HepG2 (cell line): ENCODE measurements around the gene TXNDC9.

Experiments
- MAZ ChIP-seq, 2 experiments: sonication (generic) in 1 of 2; formaldehyde crosslinking in 1 of 2; IDR thresholded peaks; 2 replicates each; pipeline versions ENCODE4 v1.5.0 to v1.6.1; 2012 to 2020; ENCODE audit warnings: low read depth in 2 of 2, mild to moderate bottlenecking in 2 of 2, borderline replicate concordance in 1 of 2, improper control_type of control experiment in 1 of 2, low read length in 1 of 2, missing genetic modification reagents in 1 of 2, moderate library complexity in 1 of 2
- MYNN ChIP-seq: sonication (generic); formaldehyde crosslinking; IDR thresholded peaks from 2 replicates; pipeline ENCODE4 v1.4.0; 2020; ENCODE audit warnings: mild to moderate bottlenecking, low read depth, missing genetic modification reagents
- NR1H2 ChIP-seq: sonication (generic); formaldehyde crosslinking; IDR thresholded peaks from 2 replicates; pipeline ENCODE4 v1.8.1; 2022; ENCODE audit warnings: low read depth, missing genetic modification reagents, borderline replicate concordance
- SUZ12 ChIP-seq: fragments of 150-350 bp; IDR thresholded peaks from 2 replicates; pipeline ENCODE4 v1.6.1; 2014; ENCODE audit warnings: low read depth, low read length
- YY1 ChIP-seq: IDR thresholded peaks from 2 replicates; pipeline ENCODE4 v1.6.1; 2011; ENCODE audit warnings: low read length, low read depth, moderate library complexity, mild to moderate bottlenecking; ENCODE audit not compliant: insufficient read depth, insufficient replicate concordance
- ZNF30 ChIP-seq: sonication (generic); formaldehyde crosslinking; IDR thresholded peaks from 2 replicates; pipeline ENCODE4 v1.5.0; 2020; ENCODE audit warnings: mild to moderate bottlenecking, missing genetic modification reagents
- ZNF839 ChIP-seq: sonication (generic); formaldehyde crosslinking; IDR thresholded peaks from 2 replicates; pipeline ENCODE4 v1.4.0; 2020; ENCODE audit warnings: missing genetic modification reagents, mild to moderate bottlenecking, borderline replicate concordance
- TF ChIP-seq, protein P1 (sequence below): sonication (generic); formaldehyde crosslinking; IDR thresholded peaks from 2 replicates; pipeline ENCODE4 v1.5.0; 2020; ENCODE audit warnings: missing genetic modification reagents

GRCh38 chr2:99346218-99346617, 10.1 kb upstream of the TXNDC9 start:
- no peak for TF ChIP-seq MYNN (CRISPR knock-in tag)
- TF ChIP-seq YY1: no peak
- TF ChIP-seq SUZ12: no peak
- no peak for TF ChIP-seq MAZ (IDR thresholded peaks at IDR 0.05; ENCODE audit: borderline replicate concordance, low read depth, low read length)
- TF ChIP-seq MAZ (CRISPR knock-in tag; IDR thresholded peaks at IDR 0.05; ENCODE audit: low read depth): no peak
- no peak for TF ChIP-seq ZNF839 (CRISPR knock-in tag)
- no peak for TF ChIP-seq ZNF30 (CRISPR knock-in tag)
- TF ChIP-seq NR1H2 (CRISPR knock-in tag): no peak
- TF ChIP-seq, protein P1, sequence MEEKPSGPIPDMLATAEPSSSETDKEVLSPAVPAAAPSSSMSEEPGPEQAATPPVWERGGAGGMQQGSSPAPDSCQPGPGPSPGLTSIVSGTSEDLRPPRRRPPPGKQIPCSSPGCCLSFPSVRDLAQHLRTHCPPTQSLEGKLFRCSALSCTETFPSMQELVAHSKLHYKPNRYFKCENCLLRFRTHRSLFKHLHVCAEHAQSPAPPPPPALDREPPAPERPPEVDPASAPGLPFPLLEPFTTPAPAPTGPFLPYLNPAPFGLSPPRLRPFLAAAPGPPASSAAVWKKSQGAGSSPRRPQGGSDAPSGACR (CRISPR knock-in tag): no peak
